ENCODE data around the gene NACC2. TPM values are rescaled to one million over a fixed set of nuclear protein-coding genes. Genes with fewer than 3 reads are reported as not detected.

The NACC2 gene
- total RNA-seq, 5 donors from 2014 or later (not counting 1 experiment from before 2014, with no cell fraction given), result 4.2 to 11.7 (median 11.3) TPM

DNA sequence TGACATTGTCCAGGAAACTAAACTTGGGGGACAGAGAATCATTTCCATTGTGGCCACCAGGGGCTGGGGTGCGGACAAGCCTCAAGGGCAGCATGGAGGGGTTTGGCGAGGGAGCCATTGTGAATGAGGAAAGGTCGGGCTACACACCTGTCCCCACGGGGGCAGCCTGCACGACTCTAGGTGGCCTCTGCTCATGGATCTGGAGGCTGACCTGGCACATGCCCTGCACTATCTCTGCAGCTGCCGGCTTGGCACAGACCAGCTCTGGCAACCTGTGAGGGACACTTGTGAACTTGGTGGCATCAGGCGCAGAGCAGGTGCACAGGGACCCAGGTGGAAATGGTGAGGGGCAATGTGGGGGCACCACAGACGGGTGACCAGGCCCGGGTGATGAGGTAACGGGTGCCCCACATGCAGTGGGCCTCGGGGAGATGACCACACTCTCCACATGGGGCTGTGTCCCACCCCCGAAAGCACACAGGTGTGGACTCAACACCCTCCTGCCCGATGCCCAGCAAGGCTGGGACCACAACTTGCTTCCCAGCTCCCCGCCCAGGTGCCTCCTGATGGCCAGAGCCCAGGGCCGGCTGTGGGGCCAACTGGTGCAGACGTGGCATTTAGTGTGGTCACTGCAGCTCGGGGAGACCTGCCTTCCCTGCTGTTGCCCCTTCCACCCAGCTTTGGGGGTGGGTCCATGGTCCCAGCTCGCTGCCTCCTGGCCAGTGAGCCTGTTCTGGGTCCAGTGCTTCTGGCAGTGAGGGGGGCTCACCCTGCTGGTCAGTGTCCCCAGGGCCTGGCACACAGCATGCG, 73.0 kb downstream of the NACC2 start:
- no peaks in the 10 kb centered on the region for H3K27me3 Mint-ChIP-seq
- WGBS (ENCODE audit: insufficient coverage), result 87% methylated on average over 19 of the region's 19 CpGs

DNA sequence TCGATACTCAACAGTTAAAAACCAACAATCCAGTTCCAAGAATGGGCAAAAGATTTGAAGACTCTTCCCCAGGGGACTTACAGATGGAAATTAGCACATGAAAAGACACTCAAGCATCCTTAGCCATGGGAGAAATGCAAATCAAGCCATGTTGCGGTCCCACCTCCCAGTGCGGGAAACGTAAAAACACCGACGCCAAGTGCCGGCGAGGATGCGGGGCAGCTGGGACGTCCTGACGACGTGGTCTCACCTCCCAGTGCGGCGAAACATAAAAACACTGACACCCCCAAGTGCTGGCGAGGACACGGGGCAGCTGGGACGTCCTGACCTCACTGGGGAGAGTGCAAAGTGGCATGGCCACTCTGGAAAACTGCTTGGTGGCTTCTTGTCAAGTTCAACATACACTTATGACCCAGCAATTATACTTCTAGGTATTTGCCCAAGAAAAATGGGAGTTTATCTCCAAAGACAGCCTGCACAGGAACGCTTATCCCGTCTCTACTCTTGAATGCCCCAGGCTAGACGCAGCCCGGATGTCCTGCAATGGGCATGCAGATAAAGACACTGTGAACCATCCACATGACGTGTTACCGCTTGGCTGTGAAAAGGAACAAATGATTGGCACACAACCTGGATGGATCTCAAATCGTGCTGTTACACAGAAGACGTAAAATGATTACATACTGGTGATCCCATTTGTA, 73.8 kb downstream of the NACC2 start:
- H3K36me3 ChIP-seq (ENCODE audit: control insufficient read depth in 2 of 2, extremely low read depth in 1 of 2, insufficient read depth in 1 of 2, low read length in 1 of 2), result no peaks in the 10 kb centered on the region
- H3K4me1 ChIP-seq (ENCODE audit: control insufficient read depth in 1 of 2, extremely low read depth in 1 of 2, insufficient read depth in 2 of 2, low read length in 2 of 2), result no peaks in the 10 kb centered on the region
- H3K9me3 Mint-ChIP-seq, result peaks cover 0 to under 1% (median 0%) of the 10 kb centered on the region in 3 donors
- H3K27ac Mint-ChIP-seq, result no peak overlapping the region
- H3K4me3 Mint-ChIP-seq, result no peak overlapping the region
- no peaks in the 10 kb centered on the region for H3K27me3 Mint-ChIP-seq
- no peak for ATAC-seq (replicated peaks in 1 of 4)
- H3K36me3 Mint-ChIP-seq, result peaks cover 17% of the 10 kb centered on the region
- ChIA-PET CTCF (no interaction called here), POLR2A (no interaction called here)
- no peak for DNase-seq
- H3K4me3 ChIP-seq (ENCODE audit: control insufficient read depth in 1 of 2, extremely low read depth in 1 of 2, low read length in 1 of 2), result no peak overlapping the region
- peaks cover 0 to 10% (median 4%) of the 10 kb centered on the region in 3 donors for H3K4me1 Mint-ChIP-seq
- H3K9me3 ChIP-seq, result no peaks in the 10 kb centered on the region
- WGBS (ENCODE audit: insufficient coverage), result 96% methylated on average over 24 of the region's 25 CpGs
- peaks cover 0 to 2% of the 10 kb centered on the region in 2 experiments for H3K27me3 ChIP-seq (replicated peaks in 1 of 2; ENCODE audit: control insufficient read depth in 2 of 2, extremely low read depth in 1 of 2, insufficient read depth in 2 of 2, low read length in 1 of 2)
- H3K27ac ChIP-seq (ENCODE audit: low read length), result no peak overlapping the region

More for the DNA sequence above, 73.0 kb downstream of the NACC2 start:
- no peak for ATAC-seq (replicated peaks in 1 of 4)
- Histone ChIP-seq H3K9me3 (no peaks in the 10 kb centered on the region), H3K27ac (ENCODE audit: low read length) (no peak overlapping the region), H3K4me1 (ENCODE audit: control insufficient read depth in 1 of 2, extremely low read depth in 1 of 2, insufficient read depth in 2 of 2, low read length in 2 of 2) (no peaks in the 10 kb centered on the region), H3K27me3 (replicated peaks in 1 of 2; ENCODE audit: control insufficient read depth in 2 of 2, extremely low read depth in 1 of 2, insufficient read depth in 2 of 2, low read length in 1 of 2) (peaks cover 0 to 2% of the 10 kb centered on the region in 2 experiments), H3K4me3 (ENCODE audit: control insufficient read depth in 1 of 2, extremely low read depth in 1 of 2, low read length in 1 of 2) (no peak overlapping the region), H3K36me3 (ENCODE audit: control insufficient read depth in 2 of 2, extremely low read depth in 1 of 2, insufficient read depth in 1 of 2, low read length in 1 of 2) (no peaks in the 10 kb centered on the region)
- no peak overlapping the region for H3K4me3 Mint-ChIP-seq
- POLR2A ChIA-PET, result no interaction called here
- no peak overlapping the region for H3K27ac Mint-ChIP-seq
- peaks cover 0 to 4% (median 0%) of the 10 kb centered on the region in 3 donors for H3K9me3 Mint-ChIP-seq
- CTCF ChIA-PET, result no interaction called here
- peaks cover 21% of the 10 kb centered on the region for H3K36me3 Mint-ChIP-seq
- no peak for DNase-seq
- peaks cover 0 to 11% (median 4%) of the 10 kb centered on the region in 3 donors for H3K4me1 Mint-ChIP-seq

DNA sequence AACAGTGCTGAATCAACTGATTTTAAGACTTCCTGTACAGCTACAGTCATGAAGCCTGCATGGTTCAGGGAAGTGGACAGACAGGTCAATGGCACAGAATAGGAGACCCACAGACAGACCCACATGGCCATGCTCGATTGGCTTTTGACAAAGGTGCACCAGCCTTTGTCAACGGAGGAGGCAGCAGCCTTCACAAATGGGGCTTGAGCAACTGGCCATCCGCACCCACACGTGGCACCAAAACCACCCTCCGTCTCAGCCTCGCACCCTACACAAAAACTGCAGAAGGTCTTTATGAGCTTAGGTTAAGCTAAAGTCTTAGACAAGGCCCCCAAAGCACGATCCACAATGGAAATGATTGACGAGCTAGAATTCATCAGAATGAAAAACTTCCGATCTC, 74.4 kb downstream of the NACC2 start:
- Mint-ChIP-seq H3K27ac (no peak overlapping the region), H3K9me3 (no peaks in the 10 kb centered on the region), H3K36me3 (peaks cover 16% of the 10 kb centered on the region), H3K4me1 (peaks cover 0 to 9% (median 4%) of the 10 kb centered on the region in 3 donors), H3K4me3 (no peak overlapping the region), H3K27me3 (no peaks in the 10 kb centered on the region)
- H3K4me1 ChIP-seq (ENCODE audit: control insufficient read depth in 1 of 2, extremely low read depth in 1 of 2, insufficient read depth in 2 of 2, low read length in 2 of 2), result no peaks in the 10 kb centered on the region
- no peak overlapping the region for H3K4me3 ChIP-seq (ENCODE audit: control insufficient read depth in 1 of 2, extremely low read depth in 1 of 2, low read length in 1 of 2)
- H3K27me3 ChIP-seq (replicated peaks in 1 of 2; ENCODE audit: control insufficient read depth in 2 of 2, extremely low read depth in 1 of 2, insufficient read depth in 2 of 2, low read length in 1 of 2), result peaks cover 0 to 2% of the 10 kb centered on the region in 2 experiments
- H3K27ac ChIP-seq (ENCODE audit: low read length), result no peak overlapping the region
- ChIA-PET CTCF (no interaction called here), POLR2A (no interaction called here)
- no peaks in the 10 kb centered on the region for H3K36me3 ChIP-seq (ENCODE audit: control insufficient read depth in 2 of 2, extremely low read depth in 1 of 2, insufficient read depth in 1 of 2, low read length in 1 of 2)
- 84% methylated on average over 6 of the region's 9 CpGs for WGBS (ENCODE audit: insufficient coverage)
- H3K9me3 ChIP-seq, result no peaks in the 10 kb centered on the region
- ATAC-seq (replicated peaks in 1 of 4) (no peak), DNase-seq (no peak)

- H3K9me3 Mint-ChIP-seq, result no peaks in the 10 kb centered on the region
- ATAC-seq (replicated peaks in 1 of 4) (no peak), DNase-seq (no peak)
- H3K4me1 ChIP-seq (ENCODE audit: control insufficient read depth in 1 of 2, extremely low read depth in 1 of 2, insufficient read depth in 2 of 2, low read length in 2 of 2), result no peaks in the 10 kb centered on the region
- H3K27me3 ChIP-seq (replicated peaks in 1 of 2; ENCODE audit: control insufficient read depth in 2 of 2, extremely low read depth in 1 of 2, insufficient read depth in 2 of 2, low read length in 1 of 2), result peaks cover 0 to 2% of the 10 kb centered on the region in 2 experiments
- H3K4me1 Mint-ChIP-seq, result peaks cover 0 to 9% (median 4%) of the 10 kb centered on the region in 3 donors
- H3K27me3 Mint-ChIP-seq, result no peaks in the 10 kb centered on the region
- no peaks in the 10 kb centered on the region for H3K9me3 ChIP-seq
- no peak overlapping the region for H3K27ac ChIP-seq (ENCODE audit: low read length)
- peaks cover 14% of the 10 kb centered on the region for H3K36me3 Mint-ChIP-seq
- ChIA-PET POLR2A (no interaction called here), CTCF (no interaction called here)
- 61% methylated on average over 6 of the region's 16 CpGs for WGBS (ENCODE audit: insufficient coverage)
- no peak overlapping the region for H3K27ac Mint-ChIP-seq
- H3K4me3 Mint-ChIP-seq, result no peak overlapping the region
- no peak overlapping the region for H3K4me3 ChIP-seq (ENCODE audit: control insufficient read depth in 1 of 2, extremely low read depth in 1 of 2, low read length in 1 of 2)
- H3K36me3 ChIP-seq (ENCODE audit: control insufficient read depth in 2 of 2, extremely low read depth in 1 of 2, insufficient read depth in 1 of 2, low read length in 1 of 2), result no peaks in the 10 kb centered on the region
Observed at GRCh38 chr9:136020206-136020605, 74.9 kb downstream of the NACC2 start.

- WGBS (ENCODE audit: insufficient coverage), result 94% methylated on average over 15 of the region's 19 CpGs
Observed at GRCh38 chr9:136019681-136020060, 75.4 kb downstream of the NACC2 start.

DNA sequence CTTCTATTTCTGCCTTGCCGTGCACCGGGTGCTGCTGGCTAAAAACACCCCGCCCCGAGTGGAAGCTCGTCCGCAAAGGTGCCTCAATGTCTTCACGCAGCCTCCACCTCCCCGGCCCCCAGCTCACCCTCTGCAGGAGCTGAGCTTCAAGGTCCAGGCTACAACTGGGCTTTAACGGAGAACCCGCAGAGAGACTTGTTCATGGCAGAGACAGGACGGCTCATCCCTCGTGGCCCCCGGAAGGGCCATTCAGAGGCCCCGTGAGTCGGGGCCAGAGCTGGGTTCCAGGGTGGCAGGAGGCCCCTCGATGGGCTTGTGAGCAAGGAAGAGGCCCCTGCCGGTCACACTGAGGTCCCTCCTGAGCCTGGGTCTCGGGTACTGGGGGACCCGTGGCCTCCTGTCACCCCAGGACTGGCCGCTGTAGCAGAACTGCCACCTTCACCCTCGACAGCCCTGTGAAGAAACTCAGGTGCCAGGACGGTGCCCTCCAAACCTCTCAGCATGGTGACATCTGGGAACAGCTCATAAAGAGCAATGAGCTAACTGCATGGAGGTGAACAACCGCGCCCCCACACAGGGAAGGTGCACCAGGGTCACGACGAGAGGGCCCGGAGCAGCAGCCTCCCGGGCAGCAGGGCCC, 75.9 kb downstream of the NACC2 start:
- DNase-seq, result no peak
- Mint-ChIP-seq H3K36me3 (peaks cover 10% of the 10 kb centered on the region), H3K9me3 (no peaks in the 10 kb centered on the region), H3K27me3 (no peaks in the 10 kb centered on the region), H3K4me3 (no peak overlapping the region), H3K4me1 (peaks cover 0 to 9% (median 1%) of the 10 kb centered on the region in 3 donors), H3K27ac (no peak overlapping the region)
- POLR2A ChIA-PET, result no interaction called here
- H3K4me3 ChIP-seq (ENCODE audit: control insufficient read depth in 1 of 2, extremely low read depth in 1 of 2, low read length in 1 of 2), result no peak overlapping the region
- H3K9me3 ChIP-seq, result no peaks in the 10 kb centered on the region
- WGBS (ENCODE audit: insufficient coverage), result 91% methylated on average over 27 of the region's 28 CpGs
- peaks cover 0 to 2% of the 10 kb centered on the region in 2 experiments for H3K27me3 ChIP-seq (replicated peaks in 1 of 2; ENCODE audit: control insufficient read depth in 2 of 2, extremely low read depth in 1 of 2, insufficient read depth in 2 of 2, low read length in 1 of 2)
- H3K36me3 ChIP-seq (ENCODE audit: control insufficient read depth in 2 of 2, extremely low read depth in 1 of 2, insufficient read depth in 1 of 2, low read length in 1 of 2), result no peaks in the 10 kb centered on the region
- CTCF ChIA-PET, result no interaction called here
- no peaks in the 10 kb centered on the region for H3K4me1 ChIP-seq (ENCODE audit: control insufficient read depth in 1 of 2, extremely low read depth in 1 of 2, insufficient read depth in 2 of 2, low read length in 2 of 2)
- no peak for ATAC-seq (replicated peaks in 1 of 4)
- no peak overlapping the region for H3K27ac ChIP-seq (ENCODE audit: low read length)

More at GRCh38 chr9:136019681-136020060, 75.4 kb downstream of the NACC2 start:
- no peaks in the 10 kb centered on the region for H3K9me3 ChIP-seq
- no peak for DNase-seq
- no peaks in the 10 kb centered on the region for H3K4me1 ChIP-seq (ENCODE audit: control insufficient read depth in 1 of 2, extremely low read depth in 1 of 2, insufficient read depth in 2 of 2, low read length in 2 of 2)
- H3K4me3 Mint-ChIP-seq, result no peak overlapping the region
- ChIA-PET CTCF (no interaction called here), POLR2A (no interaction called here)
- ATAC-seq (replicated peaks in 1 of 4), result no peak
- no peaks in the 10 kb centered on the region for H3K36me3 ChIP-seq (ENCODE audit: control insufficient read depth in 2 of 2, extremely low read depth in 1 of 2, insufficient read depth in 1 of 2, low read length in 1 of 2)
- H3K4me1 Mint-ChIP-seq, result peaks cover 0 to 9% (median 4%) of the 10 kb centered on the region in 3 donors
- no peak overlapping the region for H3K27ac Mint-ChIP-seq
- H3K36me3 Mint-ChIP-seq, result peaks cover 12% of the 10 kb centered on the region
- no peak overlapping the region for H3K4me3 ChIP-seq (ENCODE audit: control insufficient read depth in 1 of 2, extremely low read depth in 1 of 2, low read length in 1 of 2)
- peaks cover 0 to 2% of the 10 kb centered on the region in 2 experiments for H3K27me3 ChIP-seq (replicated peaks in 1 of 2; ENCODE audit: control insufficient read depth in 2 of 2, extremely low read depth in 1 of 2, insufficient read depth in 2 of 2, low read length in 1 of 2)
- no peaks in the 10 kb centered on the region for H3K9me3 Mint-ChIP-seq
- H3K27ac ChIP-seq (ENCODE audit: low read length), result no peak overlapping the region
- no peaks in the 10 kb centered on the region for H3K27me3 Mint-ChIP-seq

Data from T-cell (primary cell).